OCI-LY3 (cell line): ENCODE data around the gene TNNT3.

Experiments used
- H2AFZ ChIP-seq: fragments of 200-600, 300-600 bp; shearing (Covaris generic); 2 replicates; pipeline ENCODE4 v1.6.0; 2014; ENCODE audit warnings: antibody characterized with exemption, low read depth, low read length
- H3K27ac ChIP-seq: fragments of 200-600, 300-600 bp; sonication (generic); 2 replicates; pipeline ENCODE4 v1.5.1; 2014; ENCODE audit warnings: mild to moderate bottlenecking, low read length, moderate library complexity, mixed read lengths
- H3K27me3 ChIP-seq: fragments of 200-600, 300-600 bp; sonication (generic); 2 replicates; pipeline ENCODE4 v1.6.1; 2014; ENCODE audit warnings: low read depth, low read length, mixed read lengths
- H3K36me3 ChIP-seq: fragments of 200-600, 300-600 bp; sonication (generic); replicated peaks from 2 replicates; pipeline ENCODE3; 2014; ENCODE audit warnings: low read depth, low read length, mixed read lengths
- H3K4me1 ChIP-seq: fragments of 300-600, 200-600 bp; sonication (generic); 2 replicates; pipeline ENCODE4 v1.6.1; 2014; ENCODE audit warnings: low read length, mixed read lengths
- H3K4me2 ChIP-seq: fragments of 200-600, 300-600 bp; sonication (generic); 2 replicates; pipeline ENCODE4 v1.6.1; 2014; ENCODE audit warnings: low read length, mixed read lengths
- H3K4me3 ChIP-seq: fragments of 300-600, 200-600 bp; sonication (generic); 2 replicates; pipeline ENCODE4 v1.5.1; 2014; ENCODE audit warnings: antibody characterized with exemption, mild to moderate bottlenecking, low read length, moderate library complexity
- H3K79me2 ChIP-seq: fragments of 300-600, 200-600 bp; shearing (Covaris generic); 2 replicates; pipeline ENCODE4 v1.6.1; 2014; ENCODE audit warnings: mild to moderate bottlenecking, low read length, mixed read lengths
- H3K9ac ChIP-seq: fragments of 300-600, 200-600 bp; shearing (Covaris generic); 2 replicates; pipeline ENCODE4 v1.6.0; 2014; ENCODE audit warnings: mild to moderate bottlenecking, low read length, moderate library complexity
- H3K9me3 ChIP-seq: fragments of 200-600, 300-600 bp; shearing (Covaris generic); 2 replicates; pipeline ENCODE4 v1.6.1; 2014; ENCODE audit warnings: low read length, mixed read lengths; ENCODE audit not compliant: insufficient read depth
- H4K20me1 ChIP-seq: fragments of 200-600, 300-600 bp; sonication (generic); 2 replicates; pipeline ENCODE4 v1.6.1; 2016; ENCODE audit warnings: low read length, mixed read lengths; ENCODE audit not compliant: insufficient read depth
- CTCF ChIP-seq: fragments of 200-600, 300-600 bp; sonication (generic); IDR thresholded peaks from 2 replicates; pipeline ENCODE4 v1.5.1; 2014; ENCODE audit warnings: antibody characterized with exemption, low read length, low read depth
- EZH2phosphoT487 ChIP-seq: fragments of 200-600 bp; shearing (Covaris generic); IDR thresholded peaks from 2 replicates; pipeline ENCODE4 v1.6.1; 2018; ENCODE audit warnings: antibody characterized with exemption, mixed run types, low read depth

TNNT3 gene

GRCh38 chr11:1893581-1894359, 25.7 kb upstream of the TNNT3 start:
- Histone ChIP-seq H3K27me3 (peaks cover 13% of the 10 kb centered on the region), H2AFZ (no peak overlapping the region), H3K36me3 (peaks cover under 1% of the 10 kb centered on the region), H4K20me1 (peaks cover 19% of the 10 kb centered on the region), H3K4me2 (no peak overlapping the region), H3K27ac (no peak overlapping the region), H3K9me3 (no peaks in the 10 kb centered on the region), H3K9ac (no peak overlapping the region), H3K4me1 (peaks cover 11% of the 10 kb centered on the region), H3K4me3 (no peak overlapping the region), H3K79me2 (no peaks in the 10 kb centered on the region)
- TF ChIP-seq CTCF (no peak), EZH2phosphoT487 (no peak)

GRCh38 chr11:1894759-1895158, 24.7 kb upstream of the TNNT3 start:
- Histone ChIP-seq H3K27me3 (peaks cover 19% of the 10 kb centered on the region), H3K4me3 (no peak overlapping the region), H3K4me2 (no peak overlapping the region), H3K36me3 (no peaks in the 10 kb centered on the region), H3K79me2 (no peaks in the 10 kb centered on the region), H3K9ac (no peak overlapping the region), H2AFZ (no peak overlapping the region), H4K20me1 (peaks cover 15% of the 10 kb centered on the region), H3K27ac (no peak overlapping the region), H3K4me1 (peaks cover 11% of the 10 kb centered on the region), H3K9me3 (no peaks in the 10 kb centered on the region)
- TF ChIP-seq EZH2phosphoT487: no peak
- TF ChIP-seq CTCF: no peak

- peaks cover 19% of the 10 kb centered on the region for H3K27me3 ChIP-seq
- no peaks in the 10 kb centered on the region for H3K79me2 ChIP-seq
- H3K9ac ChIP-seq: peak overlapping the region; percentile 28
- peak overlapping the region; percentile 61 for H2AFZ ChIP-seq
- H3K36me3 ChIP-seq: no peaks in the 10 kb centered on the region
- H3K9me3 ChIP-seq: no peaks in the 10 kb centered on the region
- H3K4me1 ChIP-seq: peaks cover 11% of the 10 kb centered on the region
- TF ChIP-seq CTCF (no peak), EZH2phosphoT487 (no peak)
- peak overlapping the region; percentile 70 for H3K4me2 ChIP-seq
- peaks cover 6% of the 10 kb centered on the region; the same call in 1 of the 2 replicates for H4K20me1 ChIP-seq
- H3K4me3 ChIP-seq: peak overlapping the region; percentile 64
- H3K27ac ChIP-seq: no peak overlapping the region
Observed at GRCh38 chr11:1896468-1896867, 23.0 kb upstream of the TNNT3 start.

GRCh38 chr11:1896923-1897322, 22.6 kb upstream of the TNNT3 start:
- Histone ChIP-seq H3K79me2 (no peaks in the 10 kb centered on the region), H3K27me3 (peaks cover 19% of the 10 kb centered on the region), H3K4me2 (peak overlapping the region; percentile 70), H3K9me3 (no peaks in the 10 kb centered on the region), H3K4me1 (peaks cover 11% of the 10 kb centered on the region), H3K4me3 (peak overlapping the region; percentile 64), H3K9ac (peak overlapping the region; percentile 28), H2AFZ (peak overlapping the region; percentile 61), H3K36me3 (no peaks in the 10 kb centered on the region), H4K20me1 (0 out of 2 replicates have a peak, but pooled peaks cover 6% of the 10 kb centered on the region), H3K27ac (no peak overlapping the region)
- TF ChIP-seq EZH2phosphoT487: no peak
- TF ChIP-seq CTCF: no peak
